Measurements from ENCODE around the gene STAT1. TPM values are rescaled to one million over a fixed set of nuclear protein-coding genes. Genes with fewer than 3 reads are reported as not detected.
A peak's percentile ranks its signal among the peaks of the same experiment; 100 is the strongest.

Gene STAT1
- total and polyA plus RNA-seq, 10 of the 15 experiments (the other 5 are each of a cell fraction or from before 2014, with no cell fraction given) = 81.8 to 398 (median 307) TPM

GRCh38 chr2:190993292-190993643 lies 20.7 kb downstream of the STAT1 start:
- intact Hi-C loops (cut with micrococcal nuclease; ENCODE audit: unreplicated experiment) (no loop called here), in situ Hi-C loops (cut with MboI) (no loop called here)
- H3K36me3 ChIP-seq (ENCODE audit: control insufficient read depth in 2 of 2, insufficient read depth in 2 of 2, low read length in 1 of 2) = peaks cover 44 to 71% of the 10 kb centered on the region in 2 experiments
- POLR2A ChIA-PET = interaction anchor here (0.7 to 1.5 kb wide), 2 partner anchors 9 to 941 kb away, joined by 4 read pairs; no protein-coding TSS in a partner anchor
- FAIRE-seq (no peak), ATAC-seq (no peak), DNase-seq (ENCODE audit: low read depth, low spot score) (no peak)
- no peak overlapping the region for H3K4me3 ChIP-seq
- H4K20me1 ChIP-seq (ENCODE audit: control insufficient read depth, insufficient read depth) = peaks cover 10% of the 10 kb centered on the region
- peaks cover 2% of the 10 kb centered on the region; the same call in 1 of the 2 replicates for H3K4me1 ChIP-seq (ENCODE audit: control insufficient read depth, insufficient read depth, low read length)
- H3K9me3 ChIP-seq (replicated peaks; ENCODE audit: control insufficient read depth, insufficient read depth, low read length) = peaks cover 3% of the 10 kb centered on the region; the same call in 2 of the 3 replicates
- no peak overlapping the region for H3K27ac ChIP-seq (ENCODE audit: control insufficient read depth, insufficient read depth)
- H2AFZ ChIP-seq (ENCODE audit: control insufficient read depth, low read depth, low read length) = no peak overlapping the region
- no peak for TF ChIP-seq KAT2A (conservative IDR thresholded peaks at IDR 0.05; ENCODE audit: control insufficient read depth, low read depth, low read length)
- TF ChIP-seq POLR2A (IDR thresholded peaks at IDR 0.05; ENCODE audit: low read depth, low read length) = peak; percentile 36; the same call in 1 of the 2 replicates
- 99% methylated on average over 6 of the region's 6 CpGs for WGBS (ENCODE audit: insufficient coverage, insufficient replicate concordance, low lambda C conversion rate, missing lambda C conversion rate)
- no peak overlapping the region for H3K9ac ChIP-seq (ENCODE audit: control insufficient read depth, insufficient read depth, low read length)
- no peak overlapping the region for H3K4me2 ChIP-seq (ENCODE audit: control insufficient read depth, insufficient read depth)
- SMC1A ChIA-PET (ENCODE audit: uncharacterized antibody, unreplicated experiment) = interaction anchor here (2.3 kb wide), 1 partner anchor 12 kb away, joined by 7 read pairs; no protein-coding TSS in a partner anchor
- H3K27me3 ChIP-seq (replicated peaks in 1 of 2; ENCODE audit: control insufficient read depth in 2 of 2, insufficient read depth in 2 of 2, low read length in 1 of 2) = no peaks in the 10 kb centered on the region
- H3K79me2 ChIP-seq (ENCODE audit: control insufficient read depth, insufficient read depth, low read length) = peaks cover 8% of the 10 kb centered on the region; the same call in 1 of the 2 replicates
- RAD21 ChIA-PET (ENCODE audit: unreplicated experiment) = interaction anchor here (0.9 kb wide), 1 partner anchor 36 kb away, joined by 3 read pairs; no protein-coding TSS in a partner anchor
- BruUV-seq (replicated peaks) = TSS peak; percentile 18
- CTCF ChIA-PET = interaction anchor here (1.3 to 1.4 kb wide), 2 partner anchors 10 to 11 kb away, joined by 4 to 5 read pairs; no protein-coding TSS in a partner anchor

GRCh38 chr2:190990132-190990531 lies 23.8 kb downstream of the STAT1 start:
- Histone ChIP-seq H3K27me3 (replicated peaks in 1 of 2; ENCODE audit: control insufficient read depth in 2 of 2, insufficient read depth in 2 of 2, low read length in 1 of 2) (no peaks in the 10 kb centered on the region), H3K27ac (ENCODE audit: control insufficient read depth, insufficient read depth) (no peak overlapping the region), H3K4me3 (no peak overlapping the region), H3K4me1 (ENCODE audit: control insufficient read depth, insufficient read depth, low read length) (no peaks in the 10 kb centered on the region), H3K79me2 (ENCODE audit: control insufficient read depth, insufficient read depth, low read length) (peaks cover 1% of the 10 kb centered on the region), H3K4me2 (ENCODE audit: control insufficient read depth, insufficient read depth) (no peak overlapping the region), H3K9me3 (replicated peaks; ENCODE audit: control insufficient read depth, insufficient read depth, low read length) (no peaks in the 10 kb centered on the region; the same call in 2 of the 3 replicates), H3K9ac (ENCODE audit: control insufficient read depth, insufficient read depth, low read length) (no peak overlapping the region), H3K36me3 (ENCODE audit: control insufficient read depth in 2 of 2, insufficient read depth in 2 of 2, low read length in 1 of 2) (peaks cover 39 to 73% of the 10 kb centered on the region in 2 experiments), H4K20me1 (ENCODE audit: control insufficient read depth, insufficient read depth) (peaks cover 6% of the 10 kb centered on the region), H2AFZ (ENCODE audit: control insufficient read depth, low read depth, low read length) (no peak overlapping the region)
- DNase-seq (ENCODE audit: low read depth, low spot score) (no peak), FAIRE-seq (no peak), ATAC-seq (no peak)
- in situ Hi-C loops (cut with MboI) (no loop called here), intact Hi-C loops (cut with micrococcal nuclease; ENCODE audit: unreplicated experiment) (no loop called here)
- ChIA-PET SMC1A (ENCODE audit: uncharacterized antibody, unreplicated experiment) (interaction anchor here (0.8 to 2.6 kb wide), 5 partner anchors 9 to 166 kb away, joined by 3 to 7 read pairs (median 4); no protein-coding TSS in a partner anchor), RAD21 (ENCODE audit: unreplicated experiment) (no interaction called here), POLR2A (interaction anchor here (1.0 to 1.6 kb wide), 2 partner anchors 11 to 33 kb away, joined by 3 read pairs; no protein-coding TSS in a partner anchor), CTCF (interaction anchor here (0.8 to 2.1 kb wide), 2 partner anchors 22 to 185 kb away, joined by 3 to 6 read pairs; no protein-coding TSS in a partner anchor)
- TF ChIP-seq ETV6 (conservative IDR thresholded peaks at IDR 0.05 in 1 of 2, IDR thresholded peaks at IDR 0.05 in 1 of 2; ENCODE audit: borderline replicate concordance in 1 of 2, low read depth in 1 of 2) (no peak), POLR2AphosphoS5 (IDR thresholded peaks at IDR 0.05; ENCODE audit: low read length) (peak; percentile 55)
- 98% methylated on average over 6 of the region's 6 CpGs for WGBS (ENCODE audit: insufficient coverage, insufficient replicate concordance, low lambda C conversion rate, missing lambda C conversion rate)
- BruUV-seq (replicated peaks) = no TSS peak

Measured in GM12878 (cell line).